Measurements from ENCODE around the gene BMPR1A. TPM values are rescaled to one million over a fixed set of nuclear protein-coding genes. Genes with fewer than 3 reads are reported as not detected.

BMPR1A gene
- polyA plus RNA-seq, 4 donors, result 64.5 to 79.4 (median 71.1) TPM

GRCh38 chr10:86795353-86795752 lies 38.9 kb downstream of the BMPR1A start:
- peak in 2 of 4 donors; percentile 59 to 72 for DNase-seq (ENCODE audit: low read depth in 4 of 4, low spot score in 2 of 4)

- DNase-seq (ENCODE audit: low read depth in 4 of 4, low spot score in 2 of 4), result no peak
These were observed 41.6 kb downstream of the BMPR1A start for GRCh38 chr10:86798025-86798424.

- DNase-seq (ENCODE audit: low read depth in 4 of 4, low spot score in 2 of 4), result peak in 1 of 4 donors; percentile 19
These were observed 42.2 kb downstream of the BMPR1A start for GRCh38 chr10:86798611-86799010.

GRCh38 chr10:86799188-86799845 lies 42.9 kb downstream of the BMPR1A start:
- no peak for DNase-seq (ENCODE audit: low read depth in 4 of 4, low spot score in 2 of 4)

GRCh38 chr10:86801995-86802394 lies 45.6 kb downstream of the BMPR1A start:
- DNase-seq (ENCODE audit: low read depth in 4 of 4, low spot score in 2 of 4), result no peak

- DNase-seq (ENCODE audit: low read depth in 4 of 4, low spot score in 2 of 4), result no peak
These were observed 46.2 kb downstream of the BMPR1A start for GRCh38 chr10:86802473-86803108.

GRCh38 chr10:86803156-86803555 lies 46.7 kb downstream of the BMPR1A start:
- DNase-seq (ENCODE audit: low read depth in 4 of 4, low spot score in 2 of 4), result no peak

- DNase-seq (ENCODE audit: low read depth in 4 of 4, low spot score in 2 of 4), result no peak
These were observed 48.4 kb downstream of the BMPR1A start for GRCh38 chr10:86804805-86805204.

- DNase-seq (ENCODE audit: low read depth in 4 of 4, low spot score in 2 of 4), result no peak
These were observed 56.7 kb downstream of the BMPR1A start for GRCh38 chr10:86813101-86813500.

GRCh38 chr10:86813982-86814381 lies 57.6 kb downstream of the BMPR1A start:
- no peak for DNase-seq (ENCODE audit: low read depth in 4 of 4, low spot score in 2 of 4)

GRCh38 chr10:86815035-86815617 lies 58.7 kb downstream of the BMPR1A start:
- no peak for DNase-seq (ENCODE audit: low read depth in 4 of 4, low spot score in 2 of 4)

- DNase-seq (ENCODE audit: low read depth in 4 of 4, low spot score in 2 of 4), result no peak
These were observed 59.2 kb downstream of the BMPR1A start for GRCh38 chr10:86815640-86816039.

GRCh38 chr10:86817246-86817645 lies 60.8 kb downstream of the BMPR1A start:
- no peak for DNase-seq (ENCODE audit: low read depth in 4 of 4, low spot score in 2 of 4)

- no peak for DNase-seq (ENCODE audit: low read depth in 4 of 4, low spot score in 2 of 4)
These were observed 63.1 kb downstream of the BMPR1A start for GRCh38 chr10:86819567-86819966.

- no peak for DNase-seq (ENCODE audit: low read depth in 4 of 4, low spot score in 2 of 4)
These were observed 64.1 kb downstream of the BMPR1A start for GRCh38 chr10:86820509-86820908.

GRCh38 chr10:86821388-86821999 lies 65.1 kb downstream of the BMPR1A start:
- DNase-seq (ENCODE audit: low read depth in 4 of 4, low spot score in 2 of 4), result no peak

GRCh38 chr10:86823565-86823964 lies 67.1 kb downstream of the BMPR1A start:
- DNase-seq (ENCODE audit: low read depth in 4 of 4, low spot score in 2 of 4), result no peak

GRCh38 chr10:86824151-86824550 lies 67.7 kb downstream of the BMPR1A start:
- no peak for DNase-seq (ENCODE audit: low read depth in 4 of 4, low spot score in 2 of 4)

GRCh38 chr10:86825366-86825765 lies 68.9 kb downstream of the BMPR1A start:
- no peak for DNase-seq (ENCODE audit: low read depth in 4 of 4, low spot score in 2 of 4)

GRCh38 chr10:86827639-86828038 lies 71.2 kb downstream of the BMPR1A start:
- DNase-seq (ENCODE audit: low read depth in 4 of 4, low spot score in 2 of 4), result no peak

- no peak for DNase-seq (ENCODE audit: low read depth in 4 of 4, low spot score in 2 of 4)
These were observed 71.7 kb downstream of the BMPR1A start for GRCh38 chr10:86828145-86828544.

- DNase-seq (ENCODE audit: low read depth in 4 of 4, low spot score in 2 of 4), result no peak
These were observed 73.1 kb downstream of the BMPR1A start for GRCh38 chr10:86829472-86829871.
